Measurements from ENCODE around the gene SMIM27. TPM values are rescaled to one million over a fixed set of nuclear protein-coding genes. Genes with fewer than 3 reads are reported as not detected.

SMIM27 gene
- total and polyA plus RNA-seq, 2 of the 4 experiments (the other 2 are of a cell fraction), result 1.1 to 3.4 TPM

GRCh38 chr9:32524892-32525708 lies 27.0 kb upstream of the SMIM27 start (continued):
- TF ChIP-seq CTCF (conservative IDR thresholded peaks at IDR 0.05; ENCODE audit: low read depth, low read length) (no peak), MXI1 (IDR thresholded peaks at IDR 0.05; ENCODE audit: borderline replicate concordance, low read depth, low read length) (no peak)

Measured in IMR-90 (cell line).